Left lobe of liver (tissue), 2 donors: Measurements from ENCODE around the gene HAO1. TPM values are rescaled to one million over a fixed set of nuclear protein-coding genes. Genes with fewer than 3 reads are reported as not detected.

Experiments
- ATAC-seq: fragments of 200-7000 bp; cut with Tn5 transposase; one replicate; pipeline ENCODE4 v1.9.1; 2020; ENCODE audit warnings: mild to moderate bottlenecking, moderate library complexity
- DNase-seq: peaks from one replicate; pipeline ENCODE4 v3.0.0-alpha.2; 2020; ENCODE audit warnings: low spot score
- total RNA-seq: library from RNA; stranded (reverse); gene quantifications from one replicate; pipeline ENCODE4 v1.2.1, GENCODE V29; 2021
- donor health status: DM: no; HTN: no; CAD: no; lungs with moderate emphysema.
- donor health status: DM: no; HTN: yes; CAD: no.

The HAO1 gene
- total RNA-seq, 1 donor from 2014 or later = 224 TPM

- DNase-seq (no peak), ATAC-seq (no peak)
These were observed 9.9 kb downstream of the HAO1 start for GRCh38 chr20:7930343-7930742.

- DNase-seq (no peak), ATAC-seq (peak; percentile 41)
These were observed 13.5 kb downstream of the HAO1 start for GRCh38 chr20:7926767-7927166.

GRCh38 chr20:7926323-7926722 is 13.9 kb downstream of the HAO1 start:
- DNase-seq (no peak), ATAC-seq (no peak)

GRCh38 chr20:7924692-7925091 is 15.6 kb downstream of the HAO1 start:
- DNase-seq (no peak), ATAC-seq (peak; percentile 45)

GRCh38 chr20:7916648-7917047 is 23.6 kb downstream of the HAO1 start:
- ATAC-seq (no peak), DNase-seq (no peak)

- DNase-seq (no peak), ATAC-seq (no peak)
These were observed 27.7 kb downstream of the HAO1 start for GRCh38 chr20:7912551-7912950.

GRCh38 chr20:7911586-7912330 is 28.5 kb downstream of the HAO1 start:
- ATAC-seq (no peak), DNase-seq (no peak)

GRCh38 chr20:7908905-7909304 is 31.4 kb downstream of the HAO1 start:
- DNase-seq = no peak
- ATAC-seq = no peak

- ATAC-seq (peak; percentile 40), DNase-seq (no peak)
These were observed 36.8 kb downstream of the HAO1 start for GRCh38 chr20:7903429-7903828.

- ATAC-seq (no peak), DNase-seq (no peak)
These were observed 37.4 kb downstream of the HAO1 start for GRCh38 chr20:7902879-7903278.

GRCh38 chr20:7897781-7898364 is 42.4 kb downstream of the HAO1 start:
- DNase-seq = no peak
- peak; percentile 44 for ATAC-seq

GRCh38 chr20:7893014-7893730 is 47.1 kb downstream of the HAO1 start:
- no peak for DNase-seq
- no peak for ATAC-seq

GRCh38 chr20:7891705-7892104 is 48.6 kb downstream of the HAO1 start:
- DNase-seq = no peak
- ATAC-seq = no peak

- no peak for ATAC-seq
- no peak for DNase-seq
These were observed 50.5 kb downstream of the HAO1 start for GRCh38 chr20:7889736-7890135.

GRCh38 chr20:7883741-7884140 is 56.5 kb downstream of the HAO1 start:
- ATAC-seq = no peak

GRCh38 chr20:7883309-7883708 is 56.9 kb downstream of the HAO1 start:
- DNase-seq (no peak), ATAC-seq (no peak)

More at GRCh38 chr20:7883741-7884140, 56.5 kb downstream of the HAO1 start:
- no peak for DNase-seq

- ATAC-seq (no peak), DNase-seq (no peak)
These were observed 58.2 kb downstream of the HAO1 start for GRCh38 chr20:7882076-7882475.

- ATAC-seq (no peak), DNase-seq (no peak)
These were observed 58.7 kb downstream of the HAO1 start for GRCh38 chr20:7881551-7881950.

- no peak for DNase-seq
- ATAC-seq = peak; percentile 74
These were observed 60.4 kb downstream of the HAO1 start for GRCh38 chr20:7879883-7880282.

- DNase-seq (no peak), ATAC-seq (peak; percentile 50)
These were observed 72.2 kb downstream of the HAO1 start for GRCh38 chr20:7868108-7868507.

GRCh38 chr20:7866285-7866684 is 74.0 kb downstream of the HAO1 start:
- peak; percentile 71 for ATAC-seq
- peak; percentile 63 for DNase-seq

- ATAC-seq = peak; percentile 86
- no peak for DNase-seq
These were observed 80.9 kb downstream of the HAO1 start for GRCh38 chr20:7859356-7859802.
